SK-N-MC (cell line): ENCODE measurements around the gene RALGAPA2.

Experiments used
- DNase-seq: peaks from one replicate; pipeline ENCODE4 v3.0.0-alpha.2; 2011; ENCODE audit warnings: low read depth, low spot score
- H3K27ac ChIP-seq: fragments of 200-600 bp; sonication (generic); 2 replicates; pipeline ENCODE4 v1.5.1; 2016; ENCODE audit warnings: mixed run types
- H3K36me3 ChIP-seq: fragments of 200-600 bp; sonication (generic); 2 replicates; pipeline ENCODE4 v1.6.1; 2017; ENCODE audit warnings: antibody characterized with exemption, low read length, mixed read lengths; ENCODE audit not compliant: insufficient read depth
- H3K4me3 ChIP-seq: fragments of 200-600 bp; sonication (generic); 2 replicates; pipeline ENCODE4 v1.5.1; 2016
- H3K9ac ChIP-seq: fragments of 200-600 bp; sonication (generic); 2 replicates; pipeline ENCODE4 v1.8.0; 2017; ENCODE audit warnings: mixed run types, mixed read lengths; ENCODE audit not compliant: insufficient read length
- H3K9me3 ChIP-seq: fragments of 200-600 bp; sonication (generic); 2 replicates; pipeline ENCODE4 v1.6.1; 2017; ENCODE audit warnings: low read depth, mild to moderate bottlenecking, antibody characterized with exemption, low read length, moderate library complexity, mixed read lengths
- EZH2 ChIP-seq: fragments of 200-600 bp; sonication (generic); IDR thresholded peaks from one replicate; pipeline ENCODE4 v1.6.1; 2017; ENCODE audit warnings: antibody characterized with exemption
- FOXP2 ChIP-seq: optimal IDR thresholded peaks from 2 replicates; pipeline ENCODE3; 2011; ENCODE audit warnings: mild to moderate bottlenecking, moderate library complexity; ENCODE audit not compliant: insufficient read depth; ENCODE audit errors: extremely low read length, control extremely low read depth
- POLR2AphosphoS5 ChIP-seq: IDR thresholded peaks from 2 replicates; pipeline ENCODE4 v1.6.1; 2012; ENCODE audit warnings: mild to moderate bottlenecking, low read depth, low read length, borderline replicate concordance

The RALGAPA2 gene

DNA sequence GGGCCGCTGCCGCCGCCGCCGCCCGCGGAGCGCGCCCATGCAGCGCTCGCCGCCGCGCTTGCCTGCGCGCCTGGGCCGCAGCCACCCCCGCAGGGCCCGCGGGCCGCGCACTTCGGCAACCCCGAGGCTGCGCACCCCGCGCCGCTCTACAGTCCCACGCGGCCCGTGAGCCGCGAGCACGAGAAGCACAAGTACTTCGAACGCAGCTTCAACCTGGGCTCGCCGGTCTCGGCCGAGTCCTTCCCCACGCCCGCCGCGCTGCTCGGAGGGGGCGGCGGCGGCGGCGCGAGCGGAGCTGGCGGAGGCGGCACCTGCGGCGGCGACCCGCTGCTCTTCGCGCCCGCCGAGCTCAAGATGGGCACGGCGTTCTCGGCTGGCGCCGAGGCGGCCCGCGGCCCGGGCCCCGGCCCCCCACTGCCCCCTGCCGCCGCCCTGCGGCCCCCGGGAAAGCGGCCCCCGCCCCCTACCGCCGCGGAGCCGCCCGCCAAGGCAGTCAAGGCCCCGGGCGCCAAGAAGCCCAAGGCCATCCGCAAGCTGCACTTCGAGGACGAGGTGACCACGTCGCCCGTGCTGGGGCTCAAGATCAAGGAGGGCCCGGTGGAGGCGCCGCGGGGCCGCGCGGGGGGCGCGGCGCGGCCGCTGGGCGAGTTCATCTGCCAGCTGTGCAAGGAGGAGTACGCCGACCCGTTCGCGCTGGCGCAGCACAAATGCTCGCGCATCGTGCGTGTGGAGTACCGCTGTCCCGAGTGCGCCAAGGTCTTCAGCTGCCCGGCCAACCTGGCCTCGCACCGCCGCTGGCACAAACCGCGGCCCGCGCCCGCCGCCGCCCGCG lies 343.8 kb downstream of the RALGAPA2 start:
- no peaks in the 10 kb centered on the region for H3K36me3 ChIP-seq
- DNase-seq = no peak
- peak overlapping the region; percentile 81 for H3K4me3 ChIP-seq
- H3K27ac ChIP-seq = no peak overlapping the region
- TF ChIP-seq EZH2 (no peak), FOXP2 (no peak)
- H3K9me3 ChIP-seq = no peaks in the 10 kb centered on the region
- H3K9ac ChIP-seq = no peak overlapping the region

DNA sequence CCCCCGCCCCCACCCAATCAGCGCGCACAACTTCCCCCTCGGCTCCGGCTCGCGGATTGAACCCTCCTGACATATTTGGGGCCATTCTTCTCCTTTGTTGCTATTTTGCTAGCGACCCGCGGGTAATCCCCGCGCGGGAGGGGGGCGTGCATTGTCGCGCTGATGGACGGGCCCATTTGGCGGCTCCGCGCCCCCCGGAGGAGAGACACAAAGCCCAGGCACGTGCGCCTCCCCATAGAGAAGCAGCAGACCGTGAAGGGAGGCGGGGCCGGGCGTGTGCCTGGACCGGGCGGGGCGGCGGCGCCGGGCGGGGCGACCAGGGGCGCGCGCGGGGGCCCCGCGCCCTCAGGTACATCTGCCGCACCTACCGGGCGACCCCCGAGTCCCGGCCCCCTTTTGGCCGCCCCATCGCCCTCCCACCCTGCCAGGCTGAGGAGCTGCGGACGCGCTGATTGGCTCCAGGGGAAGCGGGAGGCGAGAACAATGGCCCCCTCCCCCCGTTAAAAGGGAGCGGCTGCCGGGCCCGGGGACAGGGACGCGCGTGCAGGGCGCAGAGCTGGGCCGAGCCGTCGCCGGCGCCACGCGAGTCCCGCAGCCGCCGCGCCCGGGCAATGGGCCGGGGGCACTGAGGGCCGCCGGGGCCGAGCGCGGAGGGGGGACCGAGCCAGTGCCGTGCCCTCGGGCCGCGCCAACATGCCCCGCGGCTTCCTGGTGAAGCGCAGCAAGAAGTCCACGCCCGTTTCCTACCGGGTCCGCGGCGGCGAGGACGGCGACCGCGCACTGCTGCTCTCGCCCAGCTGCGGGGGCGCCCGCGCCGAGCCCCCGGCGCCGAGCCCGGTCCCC lies 344.6 kb downstream of the RALGAPA2 start, which contains the start of gene INSM1:
Gene INSM1 (plus strand): TSS at position 530 of the 843 bp plus-strand sequence. CDS start 164 bp downstream, at position 694.
- TF ChIP-seq FOXP2 (no peak), EZH2 (no peak), POLR2AphosphoS5 (no peak)
- H3K36me3 ChIP-seq = no peaks in the 10 kb centered on the region
- H3K9ac ChIP-seq = no peak within 1 kb of the TSS
- H3K27ac ChIP-seq = no peak within 1 kb of the TSS
- peak within 1 kb of the TSS; percentile 81 for H3K4me3 ChIP-seq
- H3K9me3 ChIP-seq = no peaks in the 10 kb centered on the region
- no peak for DNase-seq

DNA sequence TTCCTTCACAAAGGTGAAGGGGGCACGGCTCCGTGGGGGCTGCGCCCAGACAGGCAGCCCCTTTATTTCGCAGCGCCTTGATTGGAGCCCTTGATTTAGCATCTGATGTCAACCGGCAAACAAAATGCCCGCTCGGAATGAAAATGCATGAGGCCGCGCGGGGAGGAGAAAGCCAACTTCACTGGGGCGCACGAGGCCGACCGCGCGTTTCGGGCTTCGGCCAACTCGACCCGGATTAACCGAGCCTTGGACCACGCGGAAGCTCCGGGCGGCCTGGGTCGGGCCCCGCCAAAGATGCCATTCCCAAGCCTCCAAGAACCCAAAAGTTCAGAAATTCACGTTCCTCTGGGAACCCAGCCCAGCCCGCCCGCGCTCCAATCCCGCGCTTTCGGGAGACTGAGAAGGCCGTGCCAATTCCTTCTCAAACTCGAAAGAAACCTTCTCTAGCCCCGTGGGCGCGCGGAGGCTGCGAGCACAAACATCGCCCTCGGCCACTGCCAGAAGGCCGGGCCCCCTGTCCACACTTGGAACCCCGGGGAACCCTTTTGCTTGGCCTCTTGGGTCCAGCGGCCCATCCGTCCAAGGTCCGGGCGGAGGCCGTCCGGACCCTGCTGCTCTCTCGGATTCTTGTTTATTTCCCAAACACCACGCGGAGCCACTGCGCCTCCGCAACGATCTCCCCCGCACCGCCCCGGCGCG lies 345.4 kb downstream of the RALGAPA2 start:
- H3K36me3 ChIP-seq = no peaks in the 10 kb centered on the region
- no peak overlapping the region for H3K27ac ChIP-seq
- H3K4me3 ChIP-seq = peak overlapping the region; percentile 81
- TF ChIP-seq FOXP2 (no peak), POLR2AphosphoS5 (no peak), EZH2 (no peak)
- H3K9ac ChIP-seq = no peak overlapping the region
- no peak for DNase-seq
- H3K9me3 ChIP-seq = no peaks in the 10 kb centered on the region

DNA sequence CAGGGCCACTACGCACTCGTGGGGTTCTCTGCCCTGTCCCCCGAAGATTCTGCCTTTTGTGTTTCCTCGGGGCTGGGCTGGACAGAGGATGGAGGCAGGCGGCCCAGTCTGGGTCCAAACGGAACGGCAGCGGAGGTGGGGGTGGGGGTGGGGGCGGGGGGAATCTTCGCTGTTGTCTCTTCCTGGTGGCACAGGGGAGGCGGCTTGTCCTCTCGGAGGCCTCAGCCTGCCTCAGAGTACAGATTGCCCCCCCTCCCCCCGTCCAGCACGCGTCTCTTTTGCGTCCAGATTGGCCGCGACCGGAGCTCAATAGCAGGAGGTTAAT lies 345.9 kb downstream of the RALGAPA2 start:
- Histone ChIP-seq H3K4me3 (no peak overlapping the region), H3K9me3 (no peaks in the 10 kb centered on the region), H3K27ac (no peak overlapping the region), H3K9ac (no peak overlapping the region), H3K36me3 (no peaks in the 10 kb centered on the region)
- no peak for DNase-seq
- TF ChIP-seq POLR2AphosphoS5 = no peak
- TF ChIP-seq EZH2 = no peak
- no peak for TF ChIP-seq FOXP2

DNA sequence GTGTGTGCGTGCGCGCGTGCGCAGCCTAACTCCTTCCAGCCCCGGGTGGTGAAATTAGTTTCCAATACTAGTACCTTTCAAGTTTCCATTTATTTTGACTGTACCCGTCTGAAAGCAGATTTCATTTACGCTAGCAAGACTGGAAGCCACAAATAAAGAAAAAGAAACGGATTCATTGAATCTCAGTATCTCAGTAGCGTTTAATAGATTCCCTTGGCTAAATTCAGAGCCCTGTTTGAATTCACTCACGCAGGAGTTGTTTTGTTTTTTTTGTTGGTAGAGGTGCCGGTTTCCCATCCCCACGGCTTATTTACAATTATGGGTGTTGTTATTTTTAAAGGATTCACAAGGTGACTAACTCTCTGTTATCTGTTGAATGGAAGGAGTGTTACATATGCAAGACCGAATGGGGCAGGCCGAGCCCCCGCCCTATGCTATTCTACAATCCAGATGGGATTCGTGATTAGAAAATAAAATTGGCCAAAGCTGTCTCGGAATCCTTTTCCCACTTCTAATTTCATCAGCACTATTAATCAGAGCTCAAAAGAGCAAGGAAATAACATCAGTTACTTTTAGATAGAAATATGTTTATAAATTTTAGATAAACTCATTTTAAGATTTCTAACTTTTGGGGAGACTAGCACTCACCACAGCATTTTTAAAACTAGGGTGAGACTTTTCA lies 346.8 kb downstream of the RALGAPA2 start:
- Histone ChIP-seq H3K9ac (no peak overlapping the region), H3K4me3 (no peak overlapping the region), H3K9me3 (no peaks in the 10 kb centered on the region), H3K36me3 (no peaks in the 10 kb centered on the region), H3K27ac (no peak overlapping the region)
- TF ChIP-seq EZH2 (no peak), POLR2AphosphoS5 (no peak), FOXP2 (no peak)
- no peak for DNase-seq

DNA sequence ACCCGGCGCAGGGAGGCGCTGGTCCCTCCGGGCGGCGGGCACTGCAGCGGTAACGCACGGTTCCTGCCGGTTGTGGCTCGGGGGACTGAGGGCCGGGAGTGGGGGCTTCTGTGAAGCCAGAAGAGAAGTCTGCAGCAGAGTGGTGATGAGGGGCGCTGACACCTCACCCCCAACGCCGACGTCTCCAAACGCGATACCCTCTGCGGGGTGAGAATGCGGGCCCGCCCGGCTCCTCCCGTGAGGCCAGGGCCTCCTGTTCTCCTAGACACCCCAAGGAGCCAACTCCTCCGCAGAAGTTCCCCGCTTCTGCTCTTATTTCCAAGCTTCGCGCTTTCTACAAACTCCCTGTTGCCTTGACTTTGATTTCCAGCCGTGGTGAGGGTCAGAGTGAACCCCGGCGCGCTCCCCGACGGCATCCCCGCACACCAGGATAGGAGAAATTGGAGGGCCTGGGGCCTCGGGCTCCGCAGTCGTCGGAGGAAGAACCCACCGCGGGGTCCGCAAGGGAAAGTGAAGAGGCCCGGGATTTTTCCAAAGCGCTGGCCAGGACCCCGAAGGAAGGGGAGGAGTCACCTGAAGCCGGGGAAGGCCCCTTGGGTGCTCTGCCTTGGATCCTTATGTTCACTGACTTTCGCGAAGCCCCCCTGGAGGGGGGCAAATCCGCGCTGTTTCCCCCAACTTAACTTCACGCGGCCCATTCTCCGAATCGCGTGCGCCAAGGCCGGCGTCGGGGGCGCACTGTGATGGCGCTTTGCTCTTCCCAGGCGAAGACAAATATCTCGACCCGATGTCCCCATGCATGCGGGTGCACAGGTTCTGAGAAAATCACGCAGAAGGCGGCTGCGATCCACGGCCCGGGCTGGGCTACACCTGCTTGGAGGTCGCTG lies 347.6 kb downstream of the RALGAPA2 start:
- H3K36me3 ChIP-seq = no peaks in the 10 kb centered on the region
- no peak for TF ChIP-seq POLR2AphosphoS5
- no peak for TF ChIP-seq EZH2
- no peak for TF ChIP-seq FOXP2
- peak overlapping the region; percentile 74 for H3K4me3 ChIP-seq
- H3K27ac ChIP-seq = no peak overlapping the region
- no peak overlapping the region for H3K9ac ChIP-seq
- no peaks in the 10 kb centered on the region for H3K9me3 ChIP-seq
- no peak for DNase-seq
